HCT116 (cell line): ENCODE measurements around the gene FLNB. TPM values are rescaled to one million over a fixed set of nuclear protein-coding genes. Genes with fewer than 3 reads are reported as not detected.

ENCODE experiments used
- ATAC-seq: fragments of 200-7000 bp; cut with Tn5 transposase; 2 replicates; pipeline ENCODE4 v1.9.1; 2020; ENCODE audit warnings: mild to moderate bottlenecking, moderate library complexity
- BruUV-seq: library from RNA; stranded (reverse); fragments of 400-500 nt; replicated peaks from 2 replicates; lab custom pipeline; 2021; lab: Mats Ljungman, UMichigan
- CTCF ChIA-PET: fragments of 300-600 bp; sonication (Branson Sonifier 250); formaldehyde crosslinking; loops from one replicate; lab custom pipeline; 2021; ENCODE audit warnings: antibody characterized with exemption; lab: Charles Lee
- POLR2A ChIA-PET: fragments of 300-600, 350-600 bp; sonication (Branson Sonifier 250); formaldehyde crosslinking; loops from one replicate; lab custom pipeline; 2021; ENCODE audit warnings: antibody characterized with exemption; lab: Charles Lee
- RAD21 ChIA-PET, 2 experiments: fragments of 300-600 bp; sonication (Branson Sonifier 250); formaldehyde crosslinking; loops; one replicate each; lab custom pipeline; 2023; ENCODE audit warnings: low total read pairs in 2 of 2; ENCODE audit not compliant: uncharacterized antibody in 2 of 2, unreplicated experiment in 2 of 2, low non-redundant PET in 1 of 2; lab: Charles Lee
- DNase-seq: peaks from one replicate; pipeline ENCODE4 v3.0.0-alpha.2; 2010; ENCODE audit warnings: low read depth, low spot score
- H2AFZ ChIP-seq: fragments of 200-600 bp; shearing (Covaris generic), sonication (generic); 2 replicates; pipeline ENCODE4 v1.6.1; 2017; ENCODE audit warnings: low read depth, mixed run types, mixed read lengths, antibody characterized with exemption, low read length; ENCODE audit not compliant: poor library complexity, severe bottlenecking
- H3K27ac ChIP-seq: 2 replicates; pipeline ENCODE4 v1.5.1; 2012; ENCODE audit warnings: low read depth, low read length
- H3K27me3 ChIP-seq: fragments of 200-600 bp; sonication (generic); 2 replicates; pipeline ENCODE4 v1.6.1; 2016; ENCODE audit warnings: mixed run types, low read length, mixed read lengths; ENCODE audit not compliant: insufficient read depth
- H3K36me3 ChIP-seq, 2 experiments: fragments of 200-500 bp in 1 of 2; fragments of 200-600 bp in 1 of 2; sonication (Bioruptor generic) in 1 of 2; sonication (generic) in 1 of 2; 2 replicates each; pipeline versions ENCODE4 v1.5.1 to v1.6.1; 2014 to 2016; ENCODE audit warnings: low read length in 2 of 2, inconsistent platforms in 1 of 2, mixed read lengths in 1 of 2, mixed run types in 1 of 2; ENCODE audit not compliant: insufficient read depth in 2 of 2, control insufficient read depth in 1 of 2
- H3K4me1 ChIP-seq, 2 experiments: fragments of 200-600 bp in 1 of 2; sonication (generic) in 1 of 2; 2 replicates each; pipeline versions ENCODE4 v1.5.1 to v1.6.1; 2012 to 2017; ENCODE audit warnings: low read length in 2 of 2, inconsistent platforms in 1 of 2, mild to moderate bottlenecking in 1 of 2, mixed read lengths in 1 of 2, mixed run types in 1 of 2, moderate library complexity in 1 of 2; ENCODE audit not compliant: insufficient read depth in 2 of 2, control insufficient read depth in 1 of 2
- H3K4me2 ChIP-seq: fragments of 200-600 bp; sonication (generic); 2 replicates; pipeline ENCODE4 v1.6.1; 2017; ENCODE audit warnings: mixed run types, low read length, mixed read lengths
- H3K4me3 ChIP-seq, 2 experiments: fragments of 200-600 bp in 1 of 2; sonication (generic) in 1 of 2; replicated peaks in 1 of 2; 2 replicates each; pipeline ENCODE4 v1.5.1; 2011 to 2016; ENCODE audit warnings: low read length in 2 of 2, control low read depth in 1 of 2, low read depth in 1 of 2, mild to moderate bottlenecking in 1 of 2, mixed read lengths in 1 of 2, mixed run types in 1 of 2
- H3K79me2 ChIP-seq: fragments of 200-600 bp; sonication (generic); 2 replicates; pipeline ENCODE4 v1.6.1; 2017; ENCODE audit warnings: mild to moderate bottlenecking, mixed run types, low read length, moderate library complexity, mixed read lengths; ENCODE audit not compliant: insufficient read depth
- H3K9ac ChIP-seq: fragments of 200-600 bp; sonication (generic); 2 replicates; pipeline ENCODE4 v1.6.1; 2016; ENCODE audit warnings: low read length, mixed read lengths
- H3K9me2 ChIP-seq: fragments of 200-600 bp; sonication (generic), shearing (Covaris generic); 2 replicates; pipeline ENCODE4 v1.6.1; 2017; ENCODE audit warnings: mixed run types, mild to moderate bottlenecking, moderate library complexity; ENCODE audit not compliant: insufficient read depth
- H3K9me3 ChIP-seq, 2 experiments: fragments of 200-500 bp in 1 of 2; fragments of 200-600 bp in 1 of 2; sonication (Bioruptor generic) in 1 of 2; sonication (generic) in 1 of 2; 2 replicates each; pipeline ENCODE4 v1.6.1; 2014 to 2017; ENCODE audit warnings: low read length in 2 of 2, mixed read lengths in 2 of 2, inconsistent platforms in 1 of 2, low read depth in 1 of 2, mild to moderate bottlenecking in 1 of 2, mixed run types in 1 of 2, moderate library complexity in 1 of 2; ENCODE audit not compliant: control insufficient read depth in 1 of 2, insufficient read depth in 1 of 2
- H4K20me1 ChIP-seq: fragments of 200-600 bp; sonication (generic), shearing (Covaris generic); 2 replicates; pipeline ENCODE4 v1.6.1; 2017; ENCODE audit warnings: mixed run types, mild to moderate bottlenecking, moderate library complexity; ENCODE audit not compliant: insufficient read depth
- EZH2 ChIP-seq: fragments of 200-600 bp; sonication (generic); IDR thresholded peaks from 2 replicates; pipeline ENCODE4 v1.6.1; 2017; ENCODE audit warnings: antibody characterized with exemption, mixed run types
- POLR2A ChIP-seq: IDR thresholded peaks from 2 replicates; pipeline ENCODE4 v1.7.0; 2011; ENCODE audit warnings: borderline replicate concordance; ENCODE audit not compliant: insufficient read depth, insufficient read length; ENCODE audit errors: extremely low read depth
- RAD21 ChIP-seq: IDR thresholded peaks from 2 replicates; pipeline ENCODE4 v1.6.1; 2012; ENCODE audit warnings: low read depth, mild to moderate bottlenecking
- SRF ChIP-seq: IDR thresholded peaks from 2 replicates; pipeline ENCODE4 v1.6.1; 2012; ENCODE audit warnings: low read depth
- YY1 ChIP-seq: IDR thresholded peaks from 2 replicates; pipeline ENCODE4 v1.6.1; 2011; ENCODE audit warnings: low read length, low read depth, moderate library complexity, mild to moderate bottlenecking; ENCODE audit not compliant: insufficient replicate concordance; ENCODE audit errors: extremely low read depth
- ZNF274 ChIP-seq: fragments of 200-500 bp; sonication (Bioruptor generic); IDR thresholded peaks from 2 replicates; pipeline ENCODE4 v1.6.1; 2014; ENCODE audit warnings: mild to moderate bottlenecking, low read depth, low read length, inconsistent platforms
- intact Hi-C: fragments of 100-400 bp; cut with micrococcal nuclease; formaldehyde crosslinking; loops from 2 replicates; pipeline ENCODE4 v1.10.0; 2022
- total RNA-seq: library from RNA; stranded (reverse); gene quantifications from one replicate; pipeline ENCODE4 v1.2.1, GENCODE V29; 2021; ENCODE audit not compliant: unreplicated experiment
- TF ChIP-seq, protein P1 (sequence below): IDR thresholded peaks from 2 replicates; pipeline ENCODE4 v1.6.1; 2012; ENCODE audit warnings: low read depth
- TF ChIP-seq, protein P2 (sequence below): IDR thresholded peaks from 2 replicates; pipeline ENCODE4 v1.6.1; 2011; ENCODE audit warnings: mild to moderate bottlenecking, low read length, moderate library complexity; ENCODE audit not compliant: insufficient replicate concordance; ENCODE audit errors: extremely low read depth

The FLNB gene
- total RNA-seq, 1 experiment from 2014 or later = 116 TPM

GRCh38 chr3:58190291-58190690, 182.1 kb downstream of the FLNB start:
- TF ChIP-seq, protein P1, sequence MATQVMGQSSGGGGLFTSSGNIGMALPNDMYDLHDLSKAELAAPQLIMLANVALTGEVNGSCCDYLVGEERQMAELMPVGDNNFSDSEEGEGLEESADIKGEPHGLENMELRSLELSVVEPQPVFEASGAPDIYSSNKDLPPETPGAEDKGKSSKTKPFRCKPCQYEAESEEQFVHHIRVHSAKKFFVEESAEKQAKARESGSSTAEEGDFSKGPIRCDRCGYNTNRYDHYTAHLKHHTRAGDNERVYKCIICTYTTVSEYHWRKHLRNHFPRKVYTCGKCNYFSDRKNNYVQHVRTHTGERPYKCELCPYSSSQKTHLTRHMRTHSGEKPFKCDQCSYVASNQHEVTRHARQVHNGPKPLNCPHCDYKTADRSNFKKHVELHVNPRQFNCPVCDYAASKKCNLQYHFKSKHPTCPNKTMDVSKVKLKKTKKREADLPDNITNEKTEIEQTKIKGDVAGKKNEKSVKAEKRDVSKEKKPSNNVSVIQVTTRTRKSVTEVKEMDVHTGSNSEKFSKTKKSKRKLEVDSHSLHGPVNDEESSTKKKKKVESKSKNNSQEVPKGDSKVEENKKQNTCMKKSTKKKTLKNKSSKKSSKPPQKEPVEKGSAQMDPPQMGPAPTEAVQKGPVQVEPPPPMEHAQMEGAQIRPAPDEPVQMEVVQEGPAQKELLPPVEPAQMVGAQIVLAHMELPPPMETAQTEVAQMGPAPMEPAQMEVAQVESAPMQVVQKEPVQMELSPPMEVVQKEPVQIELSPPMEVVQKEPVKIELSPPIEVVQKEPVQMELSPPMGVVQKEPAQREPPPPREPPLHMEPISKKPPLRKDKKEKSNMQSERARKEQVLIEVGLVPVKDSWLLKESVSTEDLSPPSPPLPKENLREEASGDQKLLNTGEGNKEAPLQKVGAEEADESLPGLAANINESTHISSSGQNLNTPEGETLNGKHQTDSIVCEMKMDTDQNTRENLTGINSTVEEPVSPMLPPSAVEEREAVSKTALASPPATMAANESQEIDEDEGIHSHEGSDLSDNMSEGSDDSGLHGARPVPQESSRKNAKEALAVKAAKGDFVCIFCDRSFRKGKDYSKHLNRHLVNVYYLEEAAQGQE = no peak
- TF ChIP-seq POLR2A = no peak
- no peaks in the 10 kb centered on the region for H4K20me1 ChIP-seq
- POLR2A ChIA-PET = interaction anchor here (0.7 kb wide), 1 partner anchor 33 kb away, joined by 4 read pairs; no protein-coding TSS in a partner anchor
- H3K9me3 ChIP-seq = no peaks in the 10 kb centered on the region
- CTCF ChIA-PET = interaction anchor here (1.2 to 6.2 kb wide), 4 partner anchors 27 to 116 kb away, joined by 3 to 116 read pairs (median 5); partner anchors contain the start of genes HTD2 and RPP14
- H2AFZ ChIP-seq = no peak overlapping the region
- ATAC-seq = no peak
- no peaks in the 10 kb centered on the region for H3K9me2 ChIP-seq
- H3K4me1 ChIP-seq = peaks cover 2 to 11% of the 10 kb centered on the region in 2 experiments; a peak in 3 of 4 replicates
- DNase-seq = no peak
- no peak overlapping the region for H3K4me3 ChIP-seq
- no TSS peak for BruUV-seq
- H3K79me2 ChIP-seq = no peaks in the 10 kb centered on the region
- H3K36me3 ChIP-seq = no peaks in the 10 kb centered on the region
- H3K9ac ChIP-seq = no peak overlapping the region
- H3K4me2 ChIP-seq = no peak overlapping the region
- no peaks in the 10 kb centered on the region for H3K27me3 ChIP-seq
- intact Hi-C loops = no loop called here
- no peak overlapping the region for H3K27ac ChIP-seq
- RAD21 ChIA-PET = no interaction called here

DNA sequence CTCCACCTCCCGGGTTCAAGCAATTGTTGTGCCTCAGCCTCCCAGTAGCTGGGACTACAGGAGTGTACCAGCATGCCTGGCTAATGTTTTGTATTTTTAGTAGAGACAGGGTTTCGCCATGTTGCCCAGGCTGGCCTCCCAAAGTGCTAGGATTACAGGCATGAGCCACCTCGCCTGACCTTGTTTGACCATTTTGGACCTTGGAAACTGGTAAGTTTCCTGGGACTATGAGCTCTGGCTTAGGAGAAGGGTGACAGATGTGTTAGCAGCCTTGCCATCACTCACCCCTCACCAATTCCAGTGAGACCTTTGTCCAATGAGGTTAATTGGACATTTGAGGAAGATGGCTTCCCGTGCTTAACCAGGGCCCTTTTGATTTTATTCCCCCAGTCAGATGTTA, 182.7 kb downstream of the FLNB start:
- no peak overlapping the region for H3K27ac ChIP-seq
- no peak overlapping the region for H3K9ac ChIP-seq
- H2AFZ ChIP-seq = no peak overlapping the region
- H3K27me3 ChIP-seq = no peaks in the 10 kb centered on the region
- intact Hi-C loops = no loop called here
- H3K9me2 ChIP-seq = no peaks in the 10 kb centered on the region
- no peaks in the 10 kb centered on the region for H3K79me2 ChIP-seq
- ATAC-seq (no peak), DNase-seq (no peak)
- no peaks in the 10 kb centered on the region for H3K9me3 ChIP-seq
- BruUV-seq = no TSS peak
- no peak for TF ChIP-seq YY1
- TF ChIP-seq EZH2 = no peak
- TF ChIP-seq, protein P2, sequence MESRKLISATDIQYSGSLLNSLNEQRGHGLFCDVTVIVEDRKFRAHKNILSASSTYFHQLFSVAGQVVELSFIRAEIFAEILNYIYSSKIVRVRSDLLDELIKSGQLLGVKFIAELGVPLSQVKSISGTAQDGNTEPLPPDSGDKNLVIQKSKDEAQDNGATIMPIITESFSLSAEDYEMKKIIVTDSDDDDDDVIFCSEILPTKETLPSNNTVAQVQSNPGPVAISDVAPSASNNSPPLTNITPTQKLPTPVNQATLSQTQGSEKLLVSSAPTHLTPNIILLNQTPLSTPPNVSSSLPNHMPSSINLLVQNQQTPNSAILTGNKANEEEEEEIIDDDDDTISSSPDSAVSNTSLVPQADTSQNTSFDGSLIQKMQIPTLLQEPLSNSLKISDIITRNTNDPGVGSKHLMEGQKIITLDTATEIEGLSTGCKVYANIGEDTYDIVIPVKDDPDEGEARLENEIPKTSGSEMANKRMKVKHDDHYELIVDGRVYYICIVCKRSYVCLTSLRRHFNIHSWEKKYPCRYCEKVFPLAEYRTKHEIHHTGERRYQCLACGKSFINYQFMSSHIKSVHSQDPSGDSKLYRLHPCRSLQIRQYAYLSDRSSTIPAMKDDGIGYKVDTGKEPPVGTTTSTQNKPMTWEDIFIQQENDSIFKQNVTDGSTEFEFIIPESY = no peak
- no peak for TF ChIP-seq SRF
- no peak for TF ChIP-seq RAD21
- no peak for TF ChIP-seq ZNF274
- no peak for TF ChIP-seq POLR2A
- no peak overlapping the region for H3K4me3 ChIP-seq
- H4K20me1 ChIP-seq = no peaks in the 10 kb centered on the region
- H3K36me3 ChIP-seq = no peaks in the 10 kb centered on the region
- peaks cover 2 to 11% of the 10 kb centered on the region in 2 experiments; a peak in 3 of 4 replicates for H3K4me1 ChIP-seq
- POLR2A ChIA-PET = interaction anchor here (0.7 kb wide), 1 partner anchor 32 kb away, joined by 4 read pairs; no protein-coding TSS in a partner anchor
- RAD21 ChIA-PET = no interaction called here
- H3K4me2 ChIP-seq = no peak overlapping the region
- CTCF ChIA-PET = interaction anchor here (1.2 to 6.2 kb wide), 4 partner anchors 26 to 115 kb away, joined by 3 to 116 read pairs (median 5); partner anchors contain the start of genes HTD2 and RPP14
